ENCODE data around the gene BEX1. TPM values are rescaled to one million over a fixed set of nuclear protein-coding genes. Genes with fewer than 3 reads are reported as not detected.
"Not testable (repeated sequence)": the region's sequence is repeated elsewhere in the genome, so short reads cannot be mapped to it uniquely, and the experiment has no call there.

BEX1 gene
- not detected for total RNA-seq

GRCh38 chrX:103063918-103064434 lies at the start of gene BEX1:
TSS of gene BEX1 (minus strand) at chrX:103064171. CDS start at chrX:103063274, 897 bp downstream.
- Histone ChIP-seq H3K36me3 (no peaks in the 10 kb centered on the region), H3K9me3 (no peaks in the 10 kb centered on the region), H3K27me3 (no peaks in the 10 kb centered on the region), H3K4me3 (peak within 1 kb of the TSS; percentile 29 to 51), H3K4me1 (no peaks in the 10 kb centered on the region), H3K27ac (no peak within 1 kb of the TSS)
- intact Hi-C loops (cut with DNase I), result no loop called here
- DNase-seq (ENCODE audit: low spot score in 2 of 2), result no peak
- TF ChIP-seq CTCF (IDR thresholded peaks at IDR 0.05), result no peak

GRCh38 chrX:103109497-103109896 lies 45.5 kb upstream of the BEX1 start:
- intact Hi-C loops (cut with DNase I); H3K4me1 ChIP-seq; H3K36me3 ChIP-seq: not testable (repeated sequence)

GRCh38 chrX:103107836-103108235 lies 43.9 kb upstream of the BEX1 start:
- no peak overlapping the region for H3K4me3 ChIP-seq
- no peak for TF ChIP-seq CTCF (IDR thresholded peaks at IDR 0.05)
- no peaks in the 10 kb centered on the region for H3K36me3 ChIP-seq
- no peak overlapping the region for H3K27ac ChIP-seq
- peaks cover 5 to 12% of the 10 kb centered on the region in 2 donors for H3K9me3 ChIP-seq
- no peak for DNase-seq (ENCODE audit: low spot score in 2 of 2)
- no peaks in the 10 kb centered on the region for H3K27me3 ChIP-seq
- intact Hi-C loops (cut with DNase I), result no loop called here
- H3K4me1 ChIP-seq, result no peaks in the 10 kb centered on the region

More at GRCh38 chrX:103109497-103109896, 45.5 kb upstream of the BEX1 start:
- not testable (repeated sequence) for H3K4me3 ChIP-seq; DNase-seq (ENCODE audit: low spot score in 2 of 2); H3K27me3 ChIP-seq; H3K27ac ChIP-seq
- peaks cover 5 to 12% of the 10 kb centered on the region in 2 donors for H3K9me3 ChIP-seq

GRCh38 chrX:103107227-103107737 lies 43.3 kb upstream of the BEX1 start:
- H3K4me1 ChIP-seq; H3K36me3 ChIP-seq; intact Hi-C loops (cut with DNase I); H3K4me3 ChIP-seq; H3K27ac ChIP-seq; DNase-seq (ENCODE audit: low spot score in 2 of 2); H3K27me3 ChIP-seq: not testable (repeated sequence)
- H3K9me3 ChIP-seq, result peaks cover 5 to 12% of the 10 kb centered on the region in 2 donors

GRCh38 chrX:103104370-103104769 lies 40.4 kb upstream of the BEX1 start:
- intact Hi-C loops (cut with DNase I); H3K4me3 ChIP-seq; DNase-seq (ENCODE audit: low spot score in 2 of 2): not testable (repeated sequence)

GRCh38 chrX:103103866-103104265 lies 39.9 kb upstream of the BEX1 start:
- H3K9me3 ChIP-seq; H3K4me3 ChIP-seq; H3K27me3 ChIP-seq; H3K4me1 ChIP-seq; intact Hi-C loops (cut with DNase I); DNase-seq (ENCODE audit: low spot score in 2 of 2); H3K36me3 ChIP-seq; H3K27ac ChIP-seq: not testable (repeated sequence)

More at GRCh38 chrX:103104370-103104769, 40.4 kb upstream of the BEX1 start:
- not testable (repeated sequence) for H3K36me3 ChIP-seq, H3K27me3 ChIP-seq, H3K9me3 ChIP-seq, H3K27ac ChIP-seq, H3K4me1 ChIP-seq

GRCh38 chrX:103101299-103102042 lies 37.5 kb upstream of the BEX1 start:
- H3K27ac ChIP-seq, result no peak overlapping the region
- intact Hi-C loops (cut with DNase I), result no loop called here
- no peak overlapping the region for H3K4me3 ChIP-seq
- DNase-seq (ENCODE audit: low spot score in 2 of 2), result no peak
- TF ChIP-seq CTCF (IDR thresholded peaks at IDR 0.05), result no peak
- no peaks in the 10 kb centered on the region for H3K4me1 ChIP-seq
- H3K9me3 ChIP-seq, result no peaks in the 10 kb centered on the region
- H3K27me3 ChIP-seq, result no peaks in the 10 kb centered on the region
- no peaks in the 10 kb centered on the region for H3K36me3 ChIP-seq

Measured in ascending aorta (tissue), 2 donors.